HG03175 (cell line): ENCODE data around the gene CEP112.
"Not testable (repeated sequence)": the region's sequence is repeated elsewhere in the genome, so short reads cannot be mapped to it uniquely, and the experiment has no call there.

Source experiments
- ATAC-seq: cut with Tn5 transposase; IDR thresholded peaks from one replicate; pipeline ENCODE4 v1.9.1; 2021; ENCODE audit warnings: mild to moderate bottlenecking, moderate library complexity; ENCODE audit not compliant: unreplicated experiment

CEP112 gene

DNA sequence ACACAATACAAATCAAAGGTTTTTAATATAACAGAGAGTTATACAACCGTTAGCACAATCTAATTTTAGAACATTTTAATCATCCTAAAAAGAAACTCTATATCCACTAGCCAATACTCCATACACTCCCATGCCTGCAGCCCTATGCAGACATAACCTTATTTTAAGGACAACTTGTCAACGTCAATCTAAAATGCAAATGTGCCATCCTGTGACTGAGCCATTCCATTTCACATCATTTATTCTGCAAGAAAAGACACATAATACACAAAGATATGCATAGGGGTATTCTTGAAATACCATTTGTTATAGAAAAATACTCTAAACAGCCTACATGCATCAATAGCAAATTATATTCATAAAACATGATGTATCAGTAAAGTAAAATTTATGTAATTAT, 106.7 kb downstream of the CEP112 start:
- ATAC-seq, result no peak

- ATAC-seq, result not testable (repeated sequence)
These were observed 111.3 kb downstream of the CEP112 start for GRCh38 chr17:66080670-66081069.

- no peak for ATAC-seq
These were observed 115.3 kb downstream of the CEP112 start for GRCh38 chr17:66076546-66077190.

GRCh38 chr17:66073384-66073783, 118.5 kb downstream of the CEP112 start:
- no peak for ATAC-seq

- no peak for ATAC-seq
These were observed 128.2 kb downstream of the CEP112 start for GRCh38 chr17:66063686-66064085.

GRCh38 chr17:66056148-66056547, 135.8 kb downstream of the CEP112 start:
- no peak for ATAC-seq

DNA sequence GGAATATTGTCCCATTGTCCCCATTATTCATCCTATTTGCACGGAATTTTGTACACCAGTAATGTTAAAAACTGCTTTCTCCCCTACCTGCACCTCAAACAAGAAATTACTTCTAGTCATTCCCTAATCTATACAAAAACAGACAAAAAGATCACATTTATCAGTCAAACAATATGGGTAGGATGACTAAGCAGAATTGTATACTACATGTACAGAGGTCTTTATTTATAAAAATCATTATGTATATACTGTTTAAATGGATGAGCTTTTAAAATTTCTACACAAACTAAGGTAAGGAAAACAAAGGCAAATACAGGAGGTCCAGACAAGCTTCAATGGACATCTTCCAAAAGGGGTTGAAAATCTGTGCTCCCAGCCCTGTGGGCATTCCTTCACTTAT, 137.7 kb downstream of the CEP112 start:
- no peak for ATAC-seq

GRCh38 chr17:66044083-66044482, 147.8 kb downstream of the CEP112 start:
- no peak for ATAC-seq

DNA sequence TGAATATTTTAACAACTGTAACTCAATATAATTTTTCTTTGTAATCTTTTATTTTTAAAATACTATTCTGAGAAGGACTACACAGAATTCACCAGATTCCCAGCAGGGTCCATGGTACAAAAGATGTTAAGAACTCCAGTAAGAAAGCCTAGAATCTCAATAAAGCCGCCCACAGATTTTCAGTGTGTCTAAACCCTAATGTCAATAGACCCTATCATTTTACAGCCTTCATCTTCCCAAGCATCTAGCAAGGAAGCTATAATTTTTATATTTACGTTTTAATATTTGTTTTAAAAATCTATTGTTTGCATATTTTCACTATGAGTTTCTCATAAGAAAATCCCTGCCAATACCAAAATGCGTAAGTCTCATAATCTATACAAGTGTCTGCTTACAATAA, 148.5 kb downstream of the CEP112 start:
- no peak for ATAC-seq

DNA sequence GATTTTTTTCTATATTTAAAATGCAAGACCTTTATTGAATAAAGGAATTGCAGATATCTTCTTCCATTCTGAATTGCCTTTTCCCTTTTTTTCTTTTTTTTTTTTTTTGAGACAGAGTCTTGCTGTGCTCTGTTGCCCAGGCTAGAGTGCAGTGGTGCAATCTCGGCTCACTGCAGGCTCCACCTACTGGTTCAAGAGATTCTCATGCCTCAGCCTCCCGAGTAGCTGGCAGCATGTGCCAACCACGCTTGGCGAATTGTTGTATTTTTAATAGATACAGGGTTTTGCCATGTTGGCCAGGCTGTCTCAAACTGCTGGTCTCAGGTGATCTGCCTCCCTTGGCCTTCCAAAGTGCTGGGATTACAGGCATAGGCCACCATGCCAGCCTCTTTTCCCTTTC, 151.5 kb downstream of the CEP112 start:
- no peak for ATAC-seq

DNA sequence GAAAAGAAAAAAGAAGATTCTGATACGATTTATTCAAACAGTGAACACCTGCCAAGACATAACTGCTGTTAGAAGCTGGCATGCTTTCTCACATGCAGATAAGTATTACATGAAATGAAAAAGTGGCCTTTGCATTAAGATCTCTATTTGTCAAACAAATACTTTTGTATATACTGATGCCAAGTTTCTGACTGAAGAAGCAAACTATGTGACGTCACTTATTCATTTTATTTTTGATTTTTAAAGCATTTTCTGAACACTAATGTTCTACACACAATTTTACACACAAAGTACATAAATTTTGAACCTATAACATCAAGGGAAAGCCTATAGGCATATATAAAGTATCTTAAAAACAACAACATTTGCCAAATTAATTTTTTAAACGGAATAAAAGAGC, 153.8 kb downstream of the CEP112 start:
- no peak for ATAC-seq

DNA sequence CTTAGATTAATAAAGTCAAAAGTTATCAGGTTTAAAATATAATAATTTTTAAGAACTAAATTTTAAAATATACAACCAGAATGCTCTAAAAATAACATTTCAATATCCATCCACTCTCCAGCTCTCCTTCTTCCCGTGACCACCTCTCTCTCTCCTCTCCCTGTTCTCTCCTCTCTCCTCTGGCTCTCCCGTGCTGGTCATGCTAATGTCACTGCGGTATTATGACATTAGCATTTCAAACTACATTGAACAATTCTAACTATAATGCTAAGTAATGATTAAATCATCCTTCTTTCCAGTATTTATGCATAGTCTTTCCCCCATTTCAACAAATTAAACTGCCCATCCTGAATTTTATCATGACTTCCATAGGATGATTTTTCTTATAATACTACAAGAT, 154.7 kb downstream of the CEP112 start:
- no peak for ATAC-seq

DNA sequence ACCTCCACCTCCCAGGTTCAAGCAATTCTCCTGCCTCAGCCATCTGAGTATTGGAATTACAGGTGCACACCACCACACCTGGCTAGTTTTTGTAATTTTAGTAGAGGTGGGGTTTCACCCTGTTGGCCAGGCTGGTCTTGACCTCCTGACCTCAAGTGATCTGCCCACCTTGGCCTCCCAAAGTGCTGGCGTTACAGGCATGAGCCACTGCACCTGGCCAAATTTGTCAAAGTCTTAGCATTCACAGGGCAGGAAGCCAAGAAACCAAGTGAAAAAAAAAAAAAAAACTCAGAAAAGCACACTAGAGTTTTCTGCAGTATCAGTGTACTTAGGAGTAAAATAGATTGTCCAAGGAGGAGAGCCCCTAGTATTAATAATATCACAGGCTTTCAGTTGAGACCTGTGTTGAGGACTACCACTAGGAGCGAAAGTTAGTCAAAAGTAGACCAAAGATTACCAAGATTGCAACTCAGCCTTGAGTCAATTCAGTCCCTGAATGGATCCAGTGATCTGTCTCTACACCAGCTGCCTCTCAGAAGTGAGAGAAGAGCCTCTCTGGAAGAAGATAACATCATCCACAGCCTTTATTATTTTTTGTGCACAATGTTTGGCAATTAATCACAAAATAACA, 159.7 kb downstream of the CEP112 start:
- no peak for ATAC-seq

- ATAC-seq, result no peak
These were observed 166.4 kb downstream of the CEP112 start for GRCh38 chr17:66025551-66025950.

DNA sequence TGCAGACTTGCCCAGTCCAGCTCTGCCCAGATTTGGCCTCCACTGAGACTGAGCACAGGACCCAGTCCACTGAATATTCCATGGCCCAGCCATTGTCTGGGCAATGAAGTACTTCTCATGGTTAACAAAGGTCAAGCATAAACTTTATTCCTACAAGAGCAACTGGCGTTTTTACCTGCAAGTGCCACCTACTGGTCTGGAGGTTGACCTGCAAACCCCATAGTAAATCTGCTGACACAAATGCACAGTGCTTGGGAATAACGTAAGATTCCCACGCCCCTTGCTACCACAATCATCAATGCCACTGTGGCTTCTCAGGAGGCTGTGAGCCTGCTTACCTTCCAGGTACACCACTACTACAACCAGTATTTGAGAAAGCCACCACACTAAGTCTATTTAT, 170.2 kb downstream of the CEP112 start:
- ATAC-seq, result no peak

GRCh38 chr17:66018786-66019185, 173.1 kb downstream of the CEP112 start:
- no peak for ATAC-seq

GRCh38 chr17:66016231-66016630, 175.7 kb downstream of the CEP112 start:
- no peak for ATAC-seq

DNA sequence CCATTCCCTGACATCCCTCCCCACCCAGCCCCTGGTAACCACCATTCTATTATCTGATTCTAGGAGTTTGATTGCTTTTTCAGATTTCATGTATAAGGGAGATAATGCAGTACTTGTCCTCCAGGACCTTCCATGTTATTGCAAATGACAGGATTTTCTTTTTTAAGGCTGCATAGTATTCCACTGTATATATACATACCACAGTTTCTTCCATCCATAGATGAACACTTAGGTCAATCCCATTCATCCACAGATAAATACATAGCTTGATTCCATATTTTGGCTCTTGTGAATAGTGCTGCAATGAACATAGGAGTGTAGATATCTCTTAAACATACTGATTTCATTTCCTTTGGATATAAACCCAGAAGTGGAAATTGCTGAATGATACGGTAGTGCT, 183.3 kb downstream of the CEP112 start:
- no peak for ATAC-seq

- no peak for ATAC-seq
These were observed 185.3 kb downstream of the CEP112 start for GRCh38 chr17:66006654-66007053.

DNA sequence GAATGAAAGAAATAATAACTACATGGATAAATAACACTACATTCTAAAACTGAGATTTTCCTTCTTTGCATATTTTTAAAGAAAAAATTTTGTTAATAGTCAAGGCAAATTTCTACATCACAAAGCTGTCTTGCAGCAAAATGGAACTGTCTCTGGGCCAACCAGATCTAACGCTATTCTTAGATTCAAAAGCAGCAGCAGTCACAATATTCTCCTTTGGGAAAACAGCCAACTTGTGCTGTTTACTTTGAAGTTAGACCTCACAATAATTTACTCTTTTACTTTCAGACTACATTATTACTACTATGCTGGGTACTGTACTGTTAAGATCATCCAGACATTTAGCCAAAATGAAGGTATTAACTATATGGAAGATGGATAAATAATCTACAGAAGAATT, 189.1 kb downstream of the CEP112 start:
- ATAC-seq, result no peak

- ATAC-seq, result no peak
These were observed 189.8 kb downstream of the CEP112 start for GRCh38 chr17:66002063-66002585.

DNA sequence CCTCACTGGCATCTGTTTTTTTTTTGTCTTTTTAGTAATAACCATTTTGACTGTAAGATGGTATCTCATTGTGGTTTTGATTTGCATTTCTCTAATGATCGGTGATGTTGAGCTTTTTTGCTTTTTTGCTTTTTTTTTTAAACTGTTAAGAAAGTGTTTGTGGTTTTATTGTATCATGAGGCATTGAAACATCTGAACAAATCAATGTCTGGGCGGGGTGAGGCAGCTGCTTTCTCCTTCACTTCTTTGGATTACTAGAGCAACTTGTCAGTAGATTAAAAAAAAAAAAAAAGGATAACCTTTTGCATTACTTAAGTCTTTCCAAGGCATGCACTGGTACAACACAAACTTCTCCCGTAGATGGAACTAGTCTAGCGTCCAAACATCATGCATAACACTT, 191.7 kb downstream of the CEP112 start:
- ATAC-seq, result no peak

GRCh38 chr17:65998675-65999074, 193.3 kb downstream of the CEP112 start:
- ATAC-seq, result no peak
